Breast epithelium (tissue), 4 donors: ENCODE measurements around the gene ANKRD16. TPM values are rescaled to one million over a fixed set of nuclear protein-coding genes. Genes with fewer than 3 reads are reported as not detected.
"Not testable (repeated sequence)": the region's sequence is repeated elsewhere in the genome, so short reads cannot be mapped to it uniquely, and the experiment has no call there.

Experiments used
- DNase-seq, 2 donors: peaks; one replicate each; pipeline ENCODE4 v3.0.0-alpha.2; 2019; ENCODE audit warnings: low spot score in 2 of 2
- H3K27ac ChIP-seq, 2 donors: fragments of 200-600 bp; sonication (generic) in 1 of 2; one replicate each; pipeline ENCODE4 v1.5.1; 2016 to 2019; ENCODE audit warnings: mild to moderate bottlenecking in 1 of 2
- H3K27me3 ChIP-seq, 2 donors: fragments of 200-600 bp; sonication (generic) in 1 of 2; one replicate each; pipeline versions ENCODE4 v1.5.1 to v1.6.0; 2017 to 2019; ENCODE audit warnings: control low read depth in 1 of 2, mild to moderate bottlenecking in 1 of 2
- H3K36me3 ChIP-seq: fragments of 200-600 bp; one replicate; pipeline ENCODE4 v1.5.1; 2019
- H3K4me1 ChIP-seq, 2 donors: fragments of 200-600 bp; sonication (generic); one replicate each; pipeline ENCODE4 v1.5.1; 2016 to 2019; ENCODE audit warnings: control low read depth in 1 of 2
- H3K4me3 ChIP-seq, 3 donors: fragments of 200-600 bp; sonication (generic); 1 replicate in 2 of 3; 2 replicates in 1 of 3; pipeline ENCODE4 v1.5.1; 2016 to 2019; ENCODE audit warnings: mild to moderate bottlenecking in 3 of 3, moderate library complexity in 2 of 3
- H3K9me3 ChIP-seq, 2 donors: fragments of 200-600 bp; sonication (generic) in 1 of 2; one replicate each; pipeline ENCODE4 v1.5.1; 2016 to 2019; ENCODE audit warnings: control low read depth in 1 of 2
- POLR2A ChIP-seq: fragments of 450-650 bp; IDR thresholded peaks from one replicate; pipeline ENCODE4 v1.6.1; 2016; ENCODE audit warnings: antibody characterized with exemption, mild to moderate bottlenecking, moderate library complexity
- POLR2AphosphoS5 ChIP-seq, 3 donors: sonication (generic); formaldehyde crosslinking; IDR thresholded peaks; one replicate each; pipeline ENCODE4 v1.6.1; 2017; ENCODE audit warnings: antibody characterized with exemption in 3 of 3
- intact Hi-C: fragments of 100-400 bp; cut with DNase I; formaldehyde crosslinking; loops from one replicate; pipeline ENCODE4 v1.15.1; 2023; ENCODE audit warnings: low total_unique reads
- total RNA-seq, 3 donors: library from RNA; depleted of rRNA; stranded (reverse); fragments of >200 nt; gene quantifications; one replicate each; pipeline ENCODE4 v1.1.0, GENCODE V29; 2016
- TF ChIP-seq, protein P1 (sequence below), 3 donors: fragments of 450-650 bp; IDR thresholded peaks; one replicate each; pipeline ENCODE4 v1.5.1; 2016 to 2017; ENCODE audit warnings: antibody characterized with exemption in 3 of 3, mild to moderate bottlenecking in 3 of 3, moderate library complexity in 3 of 3

The ANKRD16 gene
- total RNA-seq, 3 donors from 2014 or later: 5.9 to 13.1 (median 8.8) TPM

DNA sequence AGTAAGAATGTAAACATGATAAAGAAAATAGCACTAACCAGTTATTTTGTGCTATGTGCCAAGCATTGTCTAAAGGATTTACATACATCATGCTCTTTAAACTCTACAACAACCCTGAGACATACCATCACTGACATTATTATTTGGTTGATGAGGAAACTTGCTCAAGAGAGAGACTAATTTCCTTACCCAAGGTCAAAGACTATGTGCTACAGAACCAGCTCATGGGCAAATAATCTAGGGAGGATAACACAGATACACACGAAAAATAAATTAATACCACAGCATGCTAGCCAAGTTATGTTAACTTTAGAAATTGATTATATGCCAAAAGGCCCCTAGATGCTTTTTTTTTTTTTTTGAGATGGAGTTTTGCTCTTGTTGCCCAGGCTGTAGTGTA, 2.7 kb downstream of the ANKRD16 start:
- TF ChIP-seq POLR2A (no peak), POLR2AphosphoS5 (IDR thresholded peaks at IDR 0.05) (no peak)
- TF ChIP-seq, protein P1, sequence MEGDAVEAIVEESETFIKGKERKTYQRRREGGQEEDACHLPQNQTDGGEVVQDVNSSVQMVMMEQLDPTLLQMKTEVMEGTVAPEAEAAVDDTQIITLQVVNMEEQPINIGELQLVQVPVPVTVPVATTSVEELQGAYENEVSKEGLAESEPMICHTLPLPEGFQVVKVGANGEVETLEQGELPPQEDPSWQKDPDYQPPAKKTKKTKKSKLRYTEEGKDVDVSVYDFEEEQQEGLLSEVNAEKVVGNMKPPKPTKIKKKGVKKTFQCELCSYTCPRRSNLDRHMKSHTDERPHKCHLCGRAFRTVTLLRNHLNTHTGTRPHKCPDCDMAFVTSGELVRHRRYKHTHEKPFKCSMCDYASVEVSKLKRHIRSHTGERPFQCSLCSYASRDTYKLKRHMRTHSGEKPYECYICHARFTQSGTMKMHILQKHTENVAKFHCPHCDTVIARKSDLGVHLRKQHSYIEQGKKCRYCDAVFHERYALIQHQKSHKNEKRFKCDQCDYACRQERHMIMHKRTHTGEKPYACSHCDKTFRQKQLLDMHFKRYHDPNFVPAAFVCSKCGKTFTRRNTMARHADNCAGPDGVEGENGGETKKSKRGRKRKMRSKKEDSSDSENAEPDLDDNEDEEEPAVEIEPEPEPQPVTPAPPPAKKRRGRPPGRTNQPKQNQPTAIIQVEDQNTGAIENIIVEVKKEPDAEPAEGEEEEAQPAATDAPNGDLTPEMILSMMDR (IDR thresholded peaks at IDR 0.05): no peak
- no peaks in the 10 kb centered on the region for H3K36me3 ChIP-seq
- no peak overlapping the region for H3K4me3 ChIP-seq
- H3K4me1 ChIP-seq: peaks cover 3 to 8% of the 10 kb centered on the region in 2 donors
- intact Hi-C loops: no loop called here
- H3K27ac ChIP-seq: no peak overlapping the region
- H3K9me3 ChIP-seq: no peaks in the 10 kb centered on the region
- no peaks in the 10 kb centered on the region for H3K27me3 ChIP-seq
- DNase-seq: no peak

DNA sequence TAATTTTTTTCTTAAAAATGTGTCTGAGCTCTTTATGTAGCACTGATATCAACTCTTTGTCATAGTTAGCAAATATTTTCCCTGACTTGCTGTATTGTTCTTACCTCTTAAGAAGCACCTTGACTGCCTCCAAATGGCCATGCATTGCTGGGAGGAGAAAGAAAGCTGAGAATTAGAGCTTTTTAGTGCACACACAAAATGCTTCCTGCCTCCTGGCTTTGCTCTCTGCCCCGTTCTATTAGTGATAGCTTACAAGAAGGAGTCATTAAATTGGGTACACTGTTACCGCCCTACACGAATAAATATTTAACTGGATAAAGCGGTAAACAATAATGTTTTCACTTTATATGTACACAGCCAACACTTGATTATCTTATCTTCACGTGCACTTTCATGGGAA, 4.1 kb downstream of the ANKRD16 start:
- H3K27me3 ChIP-seq: no peaks in the 10 kb centered on the region
- no peaks in the 10 kb centered on the region for H3K36me3 ChIP-seq
- intact Hi-C loops: no loop called here

DNA sequence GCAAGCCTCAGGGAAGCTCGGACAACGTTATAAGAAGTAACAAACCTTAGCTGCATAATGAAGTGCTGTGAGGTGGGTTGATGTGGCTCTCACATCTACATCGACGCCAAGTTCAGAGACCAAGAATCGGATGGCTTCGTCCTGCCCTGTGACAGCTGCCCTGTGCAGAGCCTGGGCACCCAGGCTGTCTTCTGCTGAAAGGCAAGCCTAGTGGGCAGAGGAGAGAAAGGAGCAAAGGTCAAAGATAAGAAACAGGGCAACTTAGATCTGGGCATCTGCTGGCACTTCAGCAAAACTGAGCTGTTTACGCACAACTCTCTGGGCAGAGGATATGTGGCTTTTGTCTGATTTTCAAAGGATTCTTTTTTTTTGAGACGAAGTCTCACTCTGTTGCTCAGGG, 6.7 kb downstream of the ANKRD16 start:
- H3K4me1 ChIP-seq: no peaks in the 10 kb centered on the region
- H3K36me3 ChIP-seq: peaks cover under 1% of the 10 kb centered on the region
- no peak overlapping the region for H3K27ac ChIP-seq
- no peak for TF ChIP-seq POLR2AphosphoS5 (IDR thresholded peaks at IDR 0.05)
- no peak for TF ChIP-seq POLR2A
- intact Hi-C loops: loop anchor here (1.0 kb wide), 1 partner anchor 9 kb away; no protein-coding TSS in a partner anchor
- no peaks in the 10 kb centered on the region for H3K9me3 ChIP-seq
- no peak overlapping the region for H3K4me3 ChIP-seq
- H3K27me3 ChIP-seq: no peaks in the 10 kb centered on the region
- no peak for DNase-seq

More for the DNA sequence above, 4.1 kb downstream of the ANKRD16 start:
- no peak for DNase-seq
- Histone ChIP-seq H3K4me1 (peaks cover 0 to 5% of the 10 kb centered on the region in 2 donors), H3K27ac (no peak overlapping the region), H3K4me3 (no peak overlapping the region), H3K9me3 (no peaks in the 10 kb centered on the region)
- TF ChIP-seq POLR2A: no peak
- TF ChIP-seq, protein P1 (IDR thresholded peaks at IDR 0.05): no peak
- TF ChIP-seq POLR2AphosphoS5 (IDR thresholded peaks at IDR 0.05): no peak

DNA sequence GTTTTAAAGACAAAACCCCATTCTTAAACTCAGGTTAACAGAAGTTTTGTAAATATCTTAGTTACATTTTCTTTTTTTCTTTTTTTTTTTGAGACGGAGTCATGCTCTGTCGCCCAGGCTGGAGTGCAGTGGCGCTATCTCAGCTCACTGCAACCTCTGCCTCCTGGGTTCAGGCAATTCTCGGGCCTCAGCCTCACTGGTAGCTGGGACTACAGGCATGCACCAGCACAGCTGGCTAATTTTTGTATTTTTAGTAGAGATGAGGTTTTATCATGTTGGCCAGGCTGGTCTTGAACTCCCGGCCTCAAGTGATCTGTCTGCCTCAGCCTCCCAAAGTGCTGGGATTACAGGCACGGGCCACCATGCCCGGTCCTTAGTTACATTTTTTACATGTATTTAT, 12.7 kb downstream of the ANKRD16 start:
- H3K27me3 ChIP-seq, intact Hi-C loops: not testable (repeated sequence)
- H3K27ac ChIP-seq: peak overlapping the region; percentile 61 to 77

DNA sequence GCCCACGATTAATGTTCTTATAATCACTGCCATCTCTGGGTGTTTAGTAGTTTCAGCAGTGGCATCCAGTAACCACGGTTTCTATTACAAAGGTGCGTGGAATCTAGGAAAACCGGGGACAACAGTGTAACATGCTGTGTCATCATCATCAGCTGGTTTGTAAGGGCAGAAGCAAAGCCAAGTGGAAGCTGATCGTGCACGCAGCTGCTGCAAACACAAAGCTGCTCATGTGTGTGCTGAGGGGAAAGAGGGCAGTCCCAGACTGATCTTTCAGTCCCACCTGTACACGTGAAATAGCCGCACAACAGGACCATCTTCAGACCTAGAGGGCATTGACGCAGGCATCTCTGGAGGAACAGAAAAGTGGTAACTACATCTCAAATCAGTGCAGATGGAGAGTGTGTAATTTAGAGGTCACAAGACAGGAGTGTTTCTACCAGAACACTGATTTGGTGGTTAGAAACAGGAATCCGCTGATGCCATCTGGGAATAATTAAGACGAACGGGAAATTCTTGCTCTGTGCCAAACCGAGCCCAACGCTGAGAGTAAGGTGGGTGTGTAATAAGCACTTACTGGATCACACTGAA, 13.4 kb downstream of the ANKRD16 start:
- peak overlapping the region; percentile 61 to 86 for H3K27ac ChIP-seq
- no peak for DNase-seq
- H3K9me3 ChIP-seq: no peaks in the 10 kb centered on the region
- peaks cover 0 to 3% of the 10 kb centered on the region in 2 donors for H3K4me1 ChIP-seq
- peaks cover 7% of the 10 kb centered on the region for H3K36me3 ChIP-seq
- intact Hi-C loops: no loop called here
- H3K4me3 ChIP-seq: peak overlapping the region in 1 of 3 donors; percentile 2
- H3K27me3 ChIP-seq: no peaks in the 10 kb centered on the region
- no peak for TF ChIP-seq POLR2A
- TF ChIP-seq POLR2AphosphoS5 (IDR thresholded peaks at IDR 0.05): no peak
- TF ChIP-seq, protein P1 (IDR thresholded peaks at IDR 0.05): no peak

More for the DNA sequence above, 12.7 kb downstream of the ANKRD16 start:
- not testable (repeated sequence) for H3K9me3 ChIP-seq, H3K4me3 ChIP-seq, H3K4me1 ChIP-seq, DNase-seq, H3K36me3 ChIP-seq

DNA sequence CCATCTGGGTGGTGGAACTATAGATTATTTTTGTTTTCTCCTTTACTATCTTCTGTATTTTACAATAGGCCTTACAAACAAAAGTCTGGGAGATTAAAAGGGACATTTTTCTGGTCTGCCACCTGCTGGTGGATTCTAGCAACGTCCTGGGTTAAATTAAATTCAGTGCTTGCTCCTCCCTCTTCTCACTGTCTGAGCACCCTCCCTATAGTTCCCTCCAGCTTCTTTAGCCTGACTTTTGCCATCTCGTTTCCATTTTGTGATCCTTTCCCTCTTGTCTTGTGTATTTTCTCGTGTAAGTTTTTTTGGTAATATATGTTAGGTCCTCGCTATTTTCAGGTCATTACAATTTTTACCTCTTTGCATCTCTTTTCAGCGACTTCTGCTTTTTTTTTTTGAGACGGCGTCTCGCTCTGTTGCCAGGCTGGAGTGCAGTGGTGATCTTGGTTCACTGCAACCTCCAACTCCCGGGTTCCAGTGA, 16.1 kb downstream of the ANKRD16 start:
- peak in 1 of 2 donors; percentile 50 for DNase-seq
- intact Hi-C loops: no loop called here
- no peaks in the 10 kb centered on the region for H3K27me3 ChIP-seq

More for the DNA sequence above, 16.1 kb downstream of the ANKRD16 start:
- peaks cover 7% of the 10 kb centered on the region for H3K36me3 ChIP-seq
- TF ChIP-seq POLR2AphosphoS5 (IDR thresholded peaks at IDR 0.05): no peak
- TF ChIP-seq, protein P1 (IDR thresholded peaks at IDR 0.05): peak; percentile 62 to 80 (median 76)
- H3K4me1 ChIP-seq: peaks cover 0 to 3% of the 10 kb centered on the region in 2 donors
- H3K27ac ChIP-seq: no peak overlapping the region
- no peak overlapping the region for H3K4me3 ChIP-seq
- peaks cover 0 to 2% of the 10 kb centered on the region in 2 donors for H3K9me3 ChIP-seq
